ENCODE data around the gene POLR1D.

Gene POLR1D

DNA sequence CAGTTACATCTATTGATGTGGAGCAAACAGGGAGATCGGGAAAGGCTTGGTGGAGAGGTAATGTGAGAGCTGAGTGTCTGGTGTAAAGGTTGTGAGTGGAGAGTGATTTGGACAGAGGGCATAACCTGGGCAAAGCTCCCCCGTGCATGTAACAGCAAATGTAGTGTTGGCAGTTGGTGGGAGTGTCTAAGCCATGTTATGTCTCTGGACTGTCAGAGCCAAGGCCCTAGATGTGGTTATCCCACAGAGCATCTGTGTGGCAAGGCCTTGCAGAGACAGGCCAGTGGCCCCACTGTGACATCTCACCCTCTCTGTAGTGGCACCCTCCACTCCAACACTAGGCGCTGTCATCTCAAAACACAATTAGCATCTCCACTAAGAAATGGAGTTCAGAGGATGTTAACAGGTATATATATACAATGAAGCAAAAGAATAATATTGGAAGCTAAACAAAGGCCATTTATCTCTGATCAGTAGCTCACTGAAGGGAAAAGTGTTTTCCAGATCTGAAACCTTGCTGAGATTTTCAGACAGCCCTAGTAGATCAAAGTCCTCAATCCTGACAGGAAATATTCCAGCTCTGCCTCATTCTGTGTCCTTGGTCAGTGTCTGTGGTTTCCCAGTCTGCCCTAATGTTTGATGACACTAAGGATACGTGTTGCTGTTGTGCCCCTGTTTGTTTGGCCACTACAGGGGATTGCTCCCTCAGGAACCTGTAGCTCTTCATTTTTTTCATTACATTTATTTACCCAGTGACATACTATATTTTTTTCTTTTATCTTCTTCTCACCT is 20.2 kb downstream of the POLR1D start:
- no peak for DNase-seq

DNA sequence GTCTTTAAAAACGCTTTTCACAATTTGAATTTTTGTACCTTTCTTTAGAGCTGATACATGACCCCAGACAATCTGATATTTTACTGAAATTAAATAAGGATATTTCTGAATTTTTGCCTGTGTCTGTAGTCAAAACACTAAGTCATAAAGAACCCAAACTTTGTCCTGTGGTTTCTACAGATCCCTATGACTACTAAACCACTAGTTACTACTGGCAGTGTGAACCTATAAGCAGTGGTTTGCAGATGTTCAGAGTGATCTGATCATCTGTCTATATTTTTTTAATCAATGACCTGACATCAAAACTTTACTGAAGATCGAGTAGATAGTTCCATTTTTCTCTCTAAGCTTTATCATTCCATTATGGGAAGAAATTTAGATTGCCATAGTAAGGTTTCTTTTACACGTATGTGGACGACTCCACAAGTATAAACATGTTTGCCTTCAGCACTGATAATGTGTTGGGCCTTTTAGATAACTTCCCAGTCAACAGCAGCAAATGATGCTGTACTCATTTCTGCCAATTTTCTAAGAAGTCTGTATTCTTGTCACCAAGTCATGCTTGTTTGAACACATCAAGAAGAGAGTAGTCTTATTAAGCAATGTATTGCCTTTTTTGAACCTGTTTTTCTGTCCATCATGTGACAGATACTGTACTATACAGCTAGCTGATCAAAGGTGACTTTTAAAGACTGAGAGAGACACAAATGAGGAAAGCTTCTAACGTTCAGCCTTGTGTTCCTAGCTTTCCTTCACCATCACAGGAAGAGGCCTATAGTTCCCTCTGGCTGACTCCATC is 21.8 kb downstream of the POLR1D start:
- no peak for DNase-seq

DNA sequence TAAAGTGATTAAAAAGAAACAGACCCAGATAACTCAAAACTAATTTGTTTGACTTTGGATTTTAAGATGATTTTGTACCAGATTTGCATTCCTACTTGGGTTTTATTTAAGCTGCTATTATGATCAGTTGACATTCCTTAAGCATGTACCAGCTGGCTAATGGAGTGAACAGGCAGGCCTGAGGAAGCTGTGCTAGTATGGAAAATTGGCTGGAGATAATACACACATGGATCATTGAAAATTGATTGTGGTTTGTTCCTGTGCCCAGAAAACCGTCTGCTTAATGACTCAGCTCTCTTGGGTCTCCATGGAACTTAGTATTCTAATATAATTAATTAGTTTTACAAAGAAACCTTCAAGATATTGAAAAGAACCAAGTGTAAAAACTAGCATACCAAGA is 22.6 kb downstream of the POLR1D start:
- DNase-seq: no peak

- DNase-seq: no peak
Observed at GRCh38 chr13:27650312-27650711, 28.6 kb downstream of the POLR1D start.

DNA sequence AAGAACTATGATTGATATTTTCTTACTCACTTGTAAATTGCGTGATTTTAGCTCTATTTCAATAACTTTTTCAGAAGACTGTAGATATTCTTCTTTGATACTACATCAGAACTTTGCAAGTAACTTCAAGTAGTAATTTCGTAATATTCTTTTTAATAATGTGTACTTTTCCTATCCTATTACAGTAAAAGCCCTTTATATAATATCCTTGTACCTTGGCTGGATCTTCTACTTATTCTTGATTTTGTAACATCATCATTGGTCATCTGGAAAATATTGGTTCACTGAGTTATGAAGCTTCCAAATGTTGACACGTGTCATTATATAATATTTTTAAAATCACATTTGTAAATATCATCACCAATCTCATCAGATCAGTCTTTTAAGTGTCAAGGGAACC is 32.4 kb downstream of the POLR1D start:
- DNase-seq: no peak

DNA sequence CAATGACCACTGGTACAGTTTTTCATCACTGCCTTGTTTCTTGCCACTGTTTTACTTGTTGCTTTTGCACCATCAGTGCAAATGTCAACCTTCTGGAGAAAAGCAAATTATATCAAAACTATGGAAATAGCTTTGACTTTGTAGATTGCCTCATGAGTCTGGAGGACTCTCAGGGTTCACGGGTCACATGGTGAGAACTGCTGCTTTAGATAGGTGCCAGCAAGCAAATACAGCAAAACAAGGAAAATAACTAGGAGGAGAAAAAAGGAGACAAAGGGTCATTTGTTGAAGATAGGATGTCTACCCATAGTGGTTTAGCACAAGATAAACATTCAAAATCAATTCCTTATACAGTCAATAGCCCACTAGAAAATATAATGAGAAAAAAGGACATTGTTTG is 33.1 kb downstream of the POLR1D start:
- DNase-seq: no peak

- DNase-seq: no peak
Observed at GRCh38 chr13:27657724-27658123, 36.0 kb downstream of the POLR1D start.

GRCh38 chr13:27658546-27658945 is 36.9 kb downstream of the POLR1D start:
- no peak for DNase-seq

GRCh38 chr13:27659145-27659865 is 37.6 kb downstream of the POLR1D start:
- DNase-seq: no peak

DNA sequence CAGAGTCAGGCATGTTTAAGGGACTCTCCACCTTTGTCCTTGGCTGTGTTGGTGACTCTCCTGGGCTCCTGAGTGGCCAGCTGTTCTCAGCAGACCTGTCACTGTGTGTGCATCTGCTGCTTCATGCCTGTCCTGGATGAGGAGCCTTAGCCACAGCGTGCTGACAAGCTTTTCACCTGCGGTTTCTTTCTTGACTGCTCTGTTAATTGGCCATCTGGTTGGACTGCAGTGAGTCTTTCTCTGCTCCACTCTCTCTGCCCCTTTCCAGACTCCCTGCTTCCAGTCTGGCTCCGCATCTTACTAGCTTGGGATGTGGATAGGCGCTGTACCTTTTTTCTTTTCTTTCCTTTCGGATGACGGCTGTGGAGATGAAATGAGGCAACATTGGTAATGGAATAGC is 38.8 kb downstream of the POLR1D start:
- no peak for DNase-seq

GRCh38 chr13:27661017-27661416 is 39.3 kb downstream of the POLR1D start:
- DNase-seq: no peak

GRCh38 chr13:27662738-27663470 is 41.2 kb downstream of the POLR1D start:
- no peak for DNase-seq

DNA sequence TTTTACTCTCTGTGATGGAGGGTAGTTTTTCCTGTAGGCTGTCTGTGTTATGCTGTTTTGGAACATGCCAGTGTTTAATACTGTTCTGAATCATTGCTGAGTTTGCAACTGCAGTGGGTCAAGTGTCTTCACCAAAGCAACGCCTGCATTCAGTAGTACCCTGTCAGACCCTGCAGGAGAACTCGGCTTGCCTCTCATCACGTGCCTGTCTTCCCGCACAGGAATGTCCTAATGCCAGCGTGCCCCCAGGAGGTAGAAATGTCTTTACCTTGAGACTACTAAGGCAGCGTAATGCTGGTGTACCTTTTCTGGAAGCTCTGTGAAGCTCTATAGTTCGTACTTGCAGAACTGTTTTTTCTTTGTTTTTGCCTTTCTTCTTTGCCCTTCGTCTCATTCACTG is 42.3 kb downstream of the POLR1D start:
- DNase-seq: no peak

DNA sequence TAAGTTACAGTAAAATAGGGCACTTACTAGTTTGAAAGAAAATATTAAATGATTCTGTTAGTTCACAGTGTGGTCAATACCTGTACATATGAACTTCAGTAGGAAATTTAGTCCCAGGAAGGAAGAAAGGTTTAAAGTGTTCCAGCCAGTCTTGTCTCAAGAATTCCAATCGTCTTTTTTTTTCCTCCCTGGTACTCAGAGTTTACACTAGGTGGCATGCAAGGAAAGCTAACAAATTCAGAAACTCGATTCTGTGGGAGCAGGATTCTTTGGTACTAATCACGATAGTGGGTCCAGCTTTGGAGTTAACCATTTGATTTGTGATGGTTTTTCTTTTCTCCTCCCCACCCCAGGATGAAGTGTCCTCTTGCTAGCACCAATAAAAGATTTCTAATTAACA is 43.6 kb downstream of the POLR1D start:
- no peak for DNase-seq

- no peak for DNase-seq
Observed at GRCh38 chr13:27665761-27666160, 44.1 kb downstream of the POLR1D start.

- no peak for DNase-seq
Observed at GRCh38 chr13:27666951-27667350, 45.3 kb downstream of the POLR1D start.

- DNase-seq: no peak
Observed at GRCh38 chr13:27667946-27668345, 46.3 kb downstream of the POLR1D start.

DNA sequence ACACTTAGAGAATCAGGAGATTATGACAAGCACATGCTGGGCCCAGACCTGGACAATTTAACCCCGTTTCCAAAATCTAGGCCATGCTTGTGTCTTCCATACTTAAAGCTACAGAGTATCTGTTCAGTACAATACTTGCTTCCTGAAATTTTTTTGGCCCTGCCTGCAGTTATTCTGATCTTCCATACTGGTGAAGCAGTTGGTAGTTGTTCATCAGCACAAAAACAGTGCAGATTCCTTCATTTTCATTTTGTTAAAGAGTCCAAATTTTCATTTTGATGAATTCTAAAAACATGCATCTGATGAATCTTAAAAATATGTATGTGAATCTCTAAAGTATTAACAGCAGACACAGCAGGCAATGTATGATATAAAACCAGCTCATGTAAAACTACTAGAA is 49.2 kb downstream of the POLR1D start:
- no peak for DNase-seq

GRCh38 chr13:27672025-27672424 is 50.3 kb downstream of the POLR1D start:
- DNase-seq: no peak
